LNCaP clone FGC (cell line): Measurements from ENCODE around the gene STK32B.
"Not testable (repeated sequence)": the region's sequence is repeated elsewhere in the genome, so short reads cannot be mapped to it uniquely, and the experiment has no call there.

Source experiments
- DNase-seq: peaks from one replicate; pipeline ENCODE4 v3.0.0-alpha.2; 2011; ENCODE audit warnings: low read depth
- H3K4me3 ChIP-seq: 2 replicates; pipeline ENCODE4 v1.5.1; 2011; ENCODE audit warnings: mild to moderate bottlenecking, low read depth, low read length, control low read depth
- TF ChIP-seq, protein P1 (sequence below): IDR thresholded peaks from 2 replicates; pipeline ENCODE4 v1.5.1; 2012; ENCODE audit warnings: mild to moderate bottlenecking; ENCODE audit not compliant: control insufficient read depth, insufficient read depth; ENCODE audit errors: extremely low read depth

The STK32B gene

DNA sequence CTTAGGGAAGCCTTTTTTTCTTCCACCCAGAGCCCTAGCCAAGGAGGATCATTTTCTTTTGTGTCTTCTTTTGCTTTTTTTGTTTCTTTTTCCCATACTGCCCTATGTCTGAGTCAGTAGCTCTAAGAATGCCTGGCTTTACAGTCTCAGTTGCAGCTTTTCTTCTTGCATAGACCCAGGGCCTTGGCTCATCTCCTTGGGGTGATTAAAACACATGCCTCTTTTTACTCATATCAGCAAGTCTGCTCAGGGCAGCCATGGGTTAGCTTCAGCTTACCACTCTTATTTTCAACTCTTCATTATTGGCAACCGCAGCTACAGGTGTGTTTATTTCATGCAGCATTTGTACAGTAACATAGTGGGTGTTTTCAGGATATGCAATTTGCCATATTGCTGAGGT is 196.5 kb downstream of the STK32B start:
- H3K4me3 ChIP-seq: no peak overlapping the region
- no peak for DNase-seq
- TF ChIP-seq, protein P1, sequence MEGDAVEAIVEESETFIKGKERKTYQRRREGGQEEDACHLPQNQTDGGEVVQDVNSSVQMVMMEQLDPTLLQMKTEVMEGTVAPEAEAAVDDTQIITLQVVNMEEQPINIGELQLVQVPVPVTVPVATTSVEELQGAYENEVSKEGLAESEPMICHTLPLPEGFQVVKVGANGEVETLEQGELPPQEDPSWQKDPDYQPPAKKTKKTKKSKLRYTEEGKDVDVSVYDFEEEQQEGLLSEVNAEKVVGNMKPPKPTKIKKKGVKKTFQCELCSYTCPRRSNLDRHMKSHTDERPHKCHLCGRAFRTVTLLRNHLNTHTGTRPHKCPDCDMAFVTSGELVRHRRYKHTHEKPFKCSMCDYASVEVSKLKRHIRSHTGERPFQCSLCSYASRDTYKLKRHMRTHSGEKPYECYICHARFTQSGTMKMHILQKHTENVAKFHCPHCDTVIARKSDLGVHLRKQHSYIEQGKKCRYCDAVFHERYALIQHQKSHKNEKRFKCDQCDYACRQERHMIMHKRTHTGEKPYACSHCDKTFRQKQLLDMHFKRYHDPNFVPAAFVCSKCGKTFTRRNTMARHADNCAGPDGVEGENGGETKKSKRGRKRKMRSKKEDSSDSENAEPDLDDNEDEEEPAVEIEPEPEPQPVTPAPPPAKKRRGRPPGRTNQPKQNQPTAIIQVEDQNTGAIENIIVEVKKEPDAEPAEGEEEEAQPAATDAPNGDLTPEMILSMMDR: no peak

DNA sequence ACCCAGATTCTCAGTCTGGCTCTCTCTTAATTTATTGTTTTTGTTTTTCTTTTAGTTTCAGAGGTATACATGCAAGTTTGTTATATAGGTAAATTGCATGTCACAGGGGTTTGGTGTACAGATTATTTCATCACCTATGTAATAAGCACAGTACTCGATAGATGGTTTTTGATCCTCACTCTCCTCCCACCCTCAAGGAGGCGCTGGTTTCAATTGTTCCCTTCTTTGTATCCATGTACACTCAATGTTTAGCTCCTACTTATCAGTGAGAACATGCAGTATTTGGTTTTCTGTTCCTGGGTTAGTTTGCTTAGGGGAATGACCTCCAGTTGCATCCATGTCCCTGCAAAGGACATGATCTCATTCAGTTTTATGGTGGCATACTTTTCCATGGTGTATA is 198.4 kb downstream of the STK32B start:
- TF ChIP-seq, protein P1: no peak
- DNase-seq: no peak
- no peak overlapping the region for H3K4me3 ChIP-seq

DNA sequence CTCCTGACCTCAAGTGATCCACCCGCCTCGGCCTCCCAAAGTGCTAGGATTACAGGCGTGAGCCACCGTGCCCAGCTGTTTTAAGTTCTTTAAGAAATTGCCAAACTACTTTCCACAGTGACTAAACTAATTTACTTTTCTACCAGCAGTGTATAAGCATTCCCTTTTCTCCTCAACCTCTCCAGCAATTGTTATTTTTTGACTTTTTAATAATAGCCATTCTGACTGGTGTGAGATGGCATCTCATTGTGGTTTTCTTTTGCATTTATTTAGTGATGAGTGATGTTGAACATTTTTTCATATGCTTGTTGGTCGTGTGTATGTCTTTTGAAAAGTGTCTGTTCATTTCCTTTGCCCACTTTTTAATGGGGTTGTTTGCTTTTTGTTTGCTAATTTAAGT is 199.3 kb downstream of the STK32B start:
- DNase-seq: not testable (repeated sequence)

DNA sequence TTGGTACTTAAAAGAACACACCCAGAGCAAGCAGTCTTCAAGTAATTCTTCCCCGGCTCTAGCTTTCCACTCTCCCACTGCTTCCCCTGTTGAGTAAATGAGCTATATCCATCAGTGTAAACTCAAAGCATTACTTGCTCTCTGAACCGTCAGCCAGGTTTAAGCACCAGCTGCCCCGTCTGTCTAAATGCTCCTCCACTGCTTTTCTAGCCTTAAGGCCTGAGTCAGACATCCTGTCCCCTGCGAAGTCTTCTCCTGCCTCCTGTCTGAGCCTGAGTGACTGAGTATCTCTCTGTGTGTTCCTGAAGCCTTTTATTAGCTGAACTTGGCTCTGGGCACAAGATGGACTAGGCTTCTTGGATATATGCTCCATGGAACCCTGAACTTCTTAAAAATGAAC is 205.1 kb downstream of the STK32B start:
- TF ChIP-seq, protein P1: no peak
- no peak for DNase-seq
- H3K4me3 ChIP-seq: no peak overlapping the region

More for the DNA sequence above, 199.3 kb downstream of the STK32B start:
- not testable (repeated sequence) for H3K4me3 ChIP-seq

DNA sequence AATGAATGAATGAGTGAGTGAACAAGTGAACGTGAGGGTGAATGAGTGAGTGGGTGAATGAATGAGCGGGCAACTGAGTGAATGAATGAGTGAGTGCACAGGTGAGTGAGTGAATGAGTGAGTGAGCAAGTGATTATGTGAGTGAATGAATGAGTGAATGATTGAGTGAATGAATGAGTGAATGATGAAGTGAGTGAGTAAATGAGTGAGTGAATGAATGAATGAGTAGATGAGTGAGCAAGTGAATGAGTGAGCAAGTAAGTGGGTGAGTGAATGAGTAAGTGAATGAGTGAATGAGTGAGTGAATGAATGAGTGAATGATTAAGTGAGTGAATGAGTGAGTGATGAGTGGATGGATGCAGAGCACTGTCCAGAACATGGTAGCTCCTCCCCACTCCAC is 205.8 kb downstream of the STK32B start:
- DNase-seq: no peak
- TF ChIP-seq, protein P1: no peak
- no peak overlapping the region for H3K4me3 ChIP-seq

DNA sequence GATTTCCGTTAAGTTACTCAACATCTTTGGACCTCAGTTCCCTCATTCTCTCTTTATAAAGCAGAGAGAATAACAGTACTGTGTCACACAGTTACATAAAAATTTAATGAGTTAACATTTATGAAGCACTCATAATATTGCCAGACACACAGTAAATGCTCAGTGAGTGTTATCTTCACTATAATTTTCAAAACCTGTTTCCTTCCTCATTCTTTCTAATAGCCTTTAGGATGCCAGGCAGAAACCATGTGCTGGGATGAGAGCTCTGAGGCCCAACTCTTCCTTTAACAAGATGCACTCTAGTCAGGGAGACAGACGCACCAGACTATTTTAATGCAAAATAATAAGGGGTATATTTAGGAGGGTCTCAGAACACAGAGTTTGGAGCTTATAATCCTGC is 208.2 kb downstream of the STK32B start:
- DNase-seq: no peak
- TF ChIP-seq, protein P1: no peak
- no peak overlapping the region for H3K4me3 ChIP-seq

DNA sequence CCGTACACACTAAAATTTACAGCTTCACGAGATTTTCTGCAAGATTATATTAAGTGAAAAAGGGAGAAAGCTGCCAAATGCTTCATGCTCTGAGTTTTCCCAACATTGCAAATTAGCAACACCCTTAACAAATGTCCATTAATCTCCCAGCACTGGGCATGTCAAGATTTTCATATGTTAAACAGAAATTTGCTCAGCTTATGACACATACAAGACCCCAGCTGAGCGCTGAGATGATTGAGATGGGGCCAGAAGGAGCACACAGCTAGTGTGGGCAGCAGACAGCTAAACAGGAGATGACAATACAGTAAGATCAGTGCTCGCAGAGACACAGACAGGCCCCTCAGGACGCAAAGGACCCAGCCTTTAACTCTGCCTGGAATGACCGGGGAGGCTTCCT is 208.8 kb downstream of the STK32B start:
- no peak overlapping the region for H3K4me3 ChIP-seq
- TF ChIP-seq, protein P1: no peak
- DNase-seq: no peak
